HEK293T (cell line): ENCODE data around the gene KIAA1217.

Experiments used
- ARNT ChIP-seq: fragments of 450-650 bp; IDR thresholded peaks from 2 replicates; pipeline ENCODE4 v1.6.1; 2017; ENCODE audit warnings: mild to moderate bottlenecking
- ELF4 ChIP-seq: fragments of 450-650 bp; IDR thresholded peaks from 2 replicates; pipeline ENCODE4 v1.6.1; 2017; ENCODE audit warnings: antibody characterized with exemption
- FOXM1 ChIP-seq: fragments of 450-650 bp; IDR thresholded peaks from 2 replicates; pipeline ENCODE4 v1.6.1; 2017; ENCODE audit warnings: mild to moderate bottlenecking, borderline replicate concordance
- NFRKB ChIP-seq: fragments of 450-650 bp; IDR thresholded peaks from 2 replicates; pipeline ENCODE4 v1.6.1; 2016; ENCODE audit warnings: mild to moderate bottlenecking, moderate library complexity
- SP1 ChIP-seq: fragments of 450-650 bp; IDR thresholded peaks from 2 replicates; pipeline ENCODE4 v1.6.1; 2017
- SUZ12 ChIP-seq: fragments of 450-650 bp; IDR thresholded peaks from 2 replicates; pipeline ENCODE4 v1.6.1; 2016; ENCODE audit warnings: mild to moderate bottlenecking
- TARDBP ChIP-seq: fragments of 450-650 bp; IDR thresholded peaks from 2 replicates; pipeline ENCODE4 v1.6.1; 2016

DNA sequence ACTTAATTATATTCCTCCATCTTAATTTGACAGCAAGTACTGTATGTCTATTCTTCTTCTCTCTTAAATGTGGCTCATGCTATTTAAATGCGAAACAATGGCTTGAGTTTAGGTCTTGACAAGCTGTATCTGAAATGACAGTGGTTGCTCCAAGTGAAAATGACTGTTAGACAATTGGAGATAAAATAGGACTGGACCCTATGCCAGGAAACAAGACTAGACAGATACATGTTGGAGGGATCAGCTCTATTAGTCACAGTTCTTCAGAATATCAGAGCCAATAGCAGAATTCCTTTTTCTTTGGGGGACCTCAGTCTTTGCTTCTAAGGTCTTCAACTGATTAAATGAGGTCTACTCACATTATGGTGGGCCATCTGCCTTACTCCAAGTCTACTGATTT is 25.8 kb downstream of the KIAA1217 start:
- no peak for TF ChIP-seq FOXM1
- TF ChIP-seq SP1, result no peak
- TF ChIP-seq SUZ12, result no peak
- no peak for TF ChIP-seq NFRKB
- TF ChIP-seq ARNT, result no peak
- no peak for TF ChIP-seq ELF4
- no peak for TF ChIP-seq TARDBP
